Tibial nerve (tissue), 4 donors: ENCODE results near the gene FSD2.

Experiments
- CTCF ChIP-seq, 5 experiments: fragments of 200-600 bp in 3 of 5; fragments of 450-650 bp in 2 of 5; sonication (generic) in 3 of 5; IDR thresholded peaks; one replicate each; pipeline ENCODE4 v1.5.1; 2016 to 2019; ENCODE audit warnings: antibody characterized with exemption in 5 of 5, mild to moderate bottlenecking in 3 of 5, moderate library complexity in 2 of 5
- EP300 ChIP-seq, 2 donors: sonication (generic); formaldehyde crosslinking; IDR thresholded peaks; one replicate each; pipeline ENCODE4 v1.6.1; 2017; ENCODE audit warnings: antibody characterized with exemption in 2 of 2, mild to moderate bottlenecking in 1 of 2
- POLR2A ChIP-seq, 2 donors: fragments of 450-650 bp; IDR thresholded peaks; one replicate each; pipeline ENCODE4 v1.6.1; 2017; ENCODE audit warnings: antibody characterized with exemption in 2 of 2, mild to moderate bottlenecking in 2 of 2, moderate library complexity in 2 of 2

DNA sequence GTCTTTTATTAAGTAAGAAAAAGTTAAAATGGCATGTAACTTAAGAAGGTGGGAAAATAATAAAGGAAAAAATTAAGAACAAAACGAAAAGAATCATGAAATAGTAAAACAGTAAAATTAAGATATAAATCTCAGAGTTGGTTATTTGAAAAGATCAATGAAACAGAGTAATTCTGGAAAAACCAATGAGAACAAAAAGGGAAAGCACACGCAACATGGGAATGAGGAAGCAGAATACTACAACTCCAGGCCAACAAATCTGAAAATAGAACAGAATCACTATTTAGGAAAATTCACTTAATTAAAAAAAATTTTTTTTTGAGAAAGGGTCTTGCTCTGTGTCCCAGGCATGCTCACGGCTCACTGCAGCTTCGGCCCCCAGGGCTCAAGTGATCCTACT is 34.3 kb upstream of the FSD2 start:
- TF ChIP-seq CTCF (IDR thresholded peaks at IDR 0.05) (no peak), POLR2A (IDR thresholded peaks at IDR 0.05) (no peak), EP300 (IDR thresholded peaks at IDR 0.05) (no peak)
